Heart left ventricle (tissue), 16 donors: ENCODE measurements around the gene CARD14. TPM values are rescaled to one million over a fixed set of nuclear protein-coding genes. Genes with fewer than 3 reads are reported as not detected.

Experiments
- ATAC-seq, 4 donors: fragments of 200-7000 bp; cut with Tn5 transposase; one replicate each; pipeline ENCODE4 v1.9.1; 2020 to 2022; ENCODE audit warnings: moderate library complexity in 4 of 4, mild to moderate bottlenecking in 3 of 4, moderate number of reproducible peaks in 1 of 4
- DNase-seq, 5 donors: peaks; one replicate each; pipeline ENCODE4 v3.0.0-alpha.2; 2020
- H3K27ac ChIP-seq, 12 donors: fragments of 200-600 bp; sonication (generic) in 4 of 12; one replicate each; pipeline versions ENCODE4 v1.5.0 to v1.8.0; 2016 to 2022; ENCODE audit warnings: mild to moderate bottlenecking in 2 of 12
- H3K27me3 ChIP-seq, 9 donors: fragments of 200-600 bp; sonication (generic) in 2 of 9; one replicate each; pipeline versions ENCODE4 v1.5.1 to v1.8.0; 2016 to 2022; ENCODE audit warnings: mild to moderate bottlenecking in 3 of 9
- H3K36me3 ChIP-seq, 9 donors: fragments of 200-600 bp; sonication (generic) in 2 of 9; one replicate each; pipeline versions ENCODE4 v1.5.0 to v1.8.0; 2018 to 2022; ENCODE audit warnings: mild to moderate bottlenecking in 2 of 9
- H3K4me1 ChIP-seq, 12 donors: fragments of 200-600 bp; sonication (generic) in 4 of 12; one replicate each; pipeline versions ENCODE4 v1.5.0 to v1.8.0; 2016 to 2022; ENCODE audit warnings: mild to moderate bottlenecking in 3 of 12
- H3K4me3 ChIP-seq, 12 donors: fragments of 200-600 bp; sonication (generic) in 4 of 12; one replicate each; pipeline versions ENCODE4 v1.5.0 to v1.8.0; 2017 to 2022; ENCODE audit warnings: mild to moderate bottlenecking in 9 of 12, moderate library complexity in 4 of 12
- H3K9me3 ChIP-seq, 12 donors: fragments of 200-600 bp; sonication (generic) in 4 of 12; one replicate each; pipeline versions ENCODE4 v1.5.0 to v1.8.0; 2016 to 2022; ENCODE audit warnings: mild to moderate bottlenecking in 1 of 12
- POLR2A ChIP-seq, 2 donors: fragments of 450-650 bp; IDR thresholded peaks; one replicate each; pipeline ENCODE4 v1.6.1; 2017; ENCODE audit warnings: antibody characterized with exemption in 2 of 2, mild to moderate bottlenecking in 2 of 2, moderate library complexity in 2 of 2
- WGBS, 4 donors: extraction: QIAGEN DNeasy Blood & Tissue Kit in 2 of 4; methylation state at CpG; one replicate each; pipeline versions ENCODE4 v1.1.5 to v1.1.7; 2013 to 2018; 5-methylcytosine and 5-hydroxymethylcytosine counted together
- intact Hi-C, 10 donors: fragments of 100-400 bp; cut with DNase I; formaldehyde crosslinking; loops; one replicate each; pipeline versions ENCODE4 v1.11.1 to v1.14.2; 2022
- polyA plus RNA-seq, 2 donors: library from polyadenylated mRNA; stranded (reverse); fragments of 200-250 nt; gene quantifications; one replicate each; pipeline ENCODE4 v1.2.3, GENCODE V29; 2013
- total RNA-seq, 9 donors: library from RNA; depleted of rRNA in 2 of 9; stranded (reverse); fragments of >200 nt in 2 of 9; fragmentation: NEBNext Ultra II Directional in 3 of 9; extraction: Animal tissue kit (Norgen Biotek cat#: 25700) in 3 of 9; gene quantifications; one replicate each; pipeline versions ENCODE4 v1.1.0 to v1.2.4, GENCODE V29; 2016 to 2023
- TF ChIP-seq, protein P1 (sequence below), 12 donors: fragments of 200-600 bp; sonication (generic) in 4 of 12; IDR thresholded peaks; one replicate each; pipeline versions ENCODE4 v1.5.0 to v1.8.0; 2018 to 2022; ENCODE audit warnings: antibody characterized with exemption in 12 of 12, mild to moderate bottlenecking in 5 of 12
- donor health status: ischemic (EF 13 %, LVEDD 7.1; RV severe dilation, severe dysfunction).
- donor health status: healthy with polysubstance abuse.
- donor health status: DM: no; HTN: yes; CAD: no.
- donor health status: DM: no; HTN: no; CAD: no.
- donor health status: ischemic (EF 25% LVEDD 6.9; RV normal size, moderate dysfunction).
- donor health status: ischemic (EF 25% LVEDD 5.7; RV mildly dilated, moderate dysfunction).
- donor health status: healthy.
- donor health status: DM: yes; HTN: yes; CAD: no.
- donor health status: ischemic (EF 35%, LVEDD 5.7; RV mildly dilated, moderate dysfunction).
- donor health status: nonischemic (EF 11% LVEDD 7.7; RV severe dilation, severe dysfunction).
- donor health status: DM: yes; HTN: yes; CAD: no.
- donor health status: PGD.
- donor health status: ischemic (EF 29% LVEDD 5.4; RV normal size, mild dysfunction).
- donor health status: nonischemic (EF 23%, LVEDD 6.1; RV moderate dilation, normal function).

The CARD14 gene
- total and polyA plus RNA-seq, 11 donors, result 0.11 to 0.44 (median 0.19) TPM; not detected in 5

- Histone ChIP-seq H3K27ac (no peak overlapping the region), H3K9me3 (no peaks in the 10 kb centered on the region), H3K4me1 (peaks cover 0 to 8% (median 0%) of the 10 kb centered on the region in 12 donors), H3K27me3 (no peaks in the 10 kb centered on the region), H3K4me3 (no peak overlapping the region), H3K36me3 (peaks cover 0 to 68% (median 36%) of the 10 kb centered on the region in 9 donors)
- 85 to 95% (median 88%) methylated on average over 8 to 12 of the region's 12 CpGs; no CpG with 5 or more reads in 1 of the 4 donors for WGBS, 4 donors
- intact Hi-C loops, result no loop called here
- DNase-seq (no peak), ATAC-seq (no peak)
- TF ChIP-seq, protein P1, sequence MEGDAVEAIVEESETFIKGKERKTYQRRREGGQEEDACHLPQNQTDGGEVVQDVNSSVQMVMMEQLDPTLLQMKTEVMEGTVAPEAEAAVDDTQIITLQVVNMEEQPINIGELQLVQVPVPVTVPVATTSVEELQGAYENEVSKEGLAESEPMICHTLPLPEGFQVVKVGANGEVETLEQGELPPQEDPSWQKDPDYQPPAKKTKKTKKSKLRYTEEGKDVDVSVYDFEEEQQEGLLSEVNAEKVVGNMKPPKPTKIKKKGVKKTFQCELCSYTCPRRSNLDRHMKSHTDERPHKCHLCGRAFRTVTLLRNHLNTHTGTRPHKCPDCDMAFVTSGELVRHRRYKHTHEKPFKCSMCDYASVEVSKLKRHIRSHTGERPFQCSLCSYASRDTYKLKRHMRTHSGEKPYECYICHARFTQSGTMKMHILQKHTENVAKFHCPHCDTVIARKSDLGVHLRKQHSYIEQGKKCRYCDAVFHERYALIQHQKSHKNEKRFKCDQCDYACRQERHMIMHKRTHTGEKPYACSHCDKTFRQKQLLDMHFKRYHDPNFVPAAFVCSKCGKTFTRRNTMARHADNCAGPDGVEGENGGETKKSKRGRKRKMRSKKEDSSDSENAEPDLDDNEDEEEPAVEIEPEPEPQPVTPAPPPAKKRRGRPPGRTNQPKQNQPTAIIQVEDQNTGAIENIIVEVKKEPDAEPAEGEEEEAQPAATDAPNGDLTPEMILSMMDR (IDR thresholded peaks at IDR 0.05), result no peak
- no peak for TF ChIP-seq POLR2A (IDR thresholded peaks at IDR 0.05)
Observed at GRCh38 chr17:80209765-80210164, 39.9 kb downstream of the CARD14 start.

DNA sequence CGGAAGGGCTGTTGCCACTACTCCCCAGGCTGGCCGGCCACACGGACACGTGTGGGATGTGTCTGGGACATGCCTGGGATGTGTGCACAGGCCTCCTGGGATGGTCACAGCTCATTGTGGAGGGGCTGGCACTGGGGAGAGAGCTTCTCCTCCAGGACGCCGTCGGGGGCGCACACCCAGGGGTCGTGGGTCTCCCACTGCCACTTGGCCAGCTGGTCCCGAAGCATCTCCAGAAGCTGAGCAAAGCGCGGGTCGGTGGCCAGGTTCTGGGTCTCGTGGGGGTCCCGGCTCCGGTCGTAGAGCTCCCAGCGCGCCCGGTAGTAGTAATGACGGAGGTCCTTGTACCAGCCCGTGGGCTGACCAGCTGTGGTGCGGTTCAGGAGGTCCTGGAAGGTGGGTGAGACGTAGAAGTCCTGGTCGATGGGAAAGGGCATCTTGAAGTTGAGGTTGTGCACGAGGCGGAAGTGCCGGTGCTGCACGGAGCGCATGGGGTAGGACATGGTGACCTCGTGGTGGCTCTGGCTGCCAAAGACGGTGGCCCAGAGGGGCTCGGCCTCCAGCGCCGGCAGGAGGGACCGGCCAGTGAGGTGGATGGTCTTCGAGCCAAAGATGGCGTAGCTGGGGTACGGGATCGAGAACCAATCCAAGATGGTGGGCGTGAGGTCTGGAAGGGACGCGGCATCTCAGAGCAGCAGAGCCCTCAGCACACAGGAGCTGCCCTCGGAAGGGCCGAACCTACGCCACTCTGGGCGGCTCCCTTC is 40.7 kb downstream of the CARD14 start:
- no peaks in the 10 kb centered on the region for H3K9me3 ChIP-seq
- no peaks in the 10 kb centered on the region for H3K27me3 ChIP-seq
- ATAC-seq (no peak), DNase-seq (peak in 1 of 5 donors; percentile 58)
- intact Hi-C loops, result no loop called here
- H3K36me3 ChIP-seq, result peaks cover 0 to 76% (median 36%) of the 10 kb centered on the region in 9 donors
- H3K27ac ChIP-seq, result no peak overlapping the region
- H3K4me1 ChIP-seq, result peaks cover 0 to 8% (median 0%) of the 10 kb centered on the region in 12 donors
- H3K4me3 ChIP-seq, result no peak overlapping the region
- 94 to 95% (median 95%) methylated on average over 40 to 47 of the region's 47 CpGs for WGBS, 4 donors
- TF ChIP-seq, protein P1 (IDR thresholded peaks at IDR 0.05), result no peak
- no peak for TF ChIP-seq POLR2A (IDR thresholded peaks at IDR 0.05)

- DNase-seq (peak in 1 of 5 donors; percentile 48), ATAC-seq (no peak)
- Histone ChIP-seq H3K4me3 (no peak overlapping the region), H3K27me3 (no peaks in the 10 kb centered on the region), H3K27ac (no peak overlapping the region), H3K36me3 (peaks cover 0 to 91% (median 42%) of the 10 kb centered on the region in 9 donors), H3K9me3 (no peaks in the 10 kb centered on the region), H3K4me1 (peaks cover 0 to 8% (median 0%) of the 10 kb centered on the region in 12 donors)
- 88 to 94% (median 93%) methylated on average over 21 to 22 of the region's 22 CpGs for WGBS, 4 donors
- no peak for TF ChIP-seq POLR2A (IDR thresholded peaks at IDR 0.05)
- TF ChIP-seq, protein P1 (IDR thresholded peaks at IDR 0.05), result no peak
- intact Hi-C loops, result no loop called here
Observed at GRCh38 chr17:80212109-80212508, 42.3 kb downstream of the CARD14 start.

GRCh38 chr17:80212511-80212910 is 42.7 kb downstream of the CARD14 start:
- Histone ChIP-seq H3K27ac (no peak overlapping the region), H3K27me3 (no peaks in the 10 kb centered on the region), H3K4me3 (no peak overlapping the region), H3K9me3 (no peaks in the 10 kb centered on the region), H3K4me1 (peaks cover 0 to 8% (median 0%) of the 10 kb centered on the region in 12 donors), H3K36me3 (peaks cover 0 to 95% (median 42%) of the 10 kb centered on the region in 9 donors)
- ATAC-seq (no peak), DNase-seq (no peak)
- TF ChIP-seq POLR2A (IDR thresholded peaks at IDR 0.05), result no peak
- TF ChIP-seq, protein P1 (IDR thresholded peaks at IDR 0.05), result no peak
- intact Hi-C loops, result no loop called here
- WGBS, 4 donors, result 89 to 94% (median 92%) methylated on average over 12 of the region's 12 CpGs
